Tongue (tissue), 2 donors: ENCODE measurements around the gene S100A7. TPM values are rescaled to one million over a fixed set of nuclear protein-coding genes. Genes with fewer than 3 reads are reported as not detected.
"Not testable (repeated sequence)": the region's sequence is repeated elsewhere in the genome, so short reads cannot be mapped to it uniquely, and the experiment has no call there.

Source experiments
- DNase-seq: peaks from one replicate; pipeline ENCODE4 v3.0.0-alpha.2; 2015
- total RNA-seq: library from RNA; depleted of rRNA; stranded (reverse); fragments of >200 nt; gene quantifications from one replicate; pipeline ENCODE4 v1.2.3, GENCODE V29; 2014

The S100A7 gene
- total RNA-seq, 1 donor from 2014 or later = 2.6 TPM

DNA sequence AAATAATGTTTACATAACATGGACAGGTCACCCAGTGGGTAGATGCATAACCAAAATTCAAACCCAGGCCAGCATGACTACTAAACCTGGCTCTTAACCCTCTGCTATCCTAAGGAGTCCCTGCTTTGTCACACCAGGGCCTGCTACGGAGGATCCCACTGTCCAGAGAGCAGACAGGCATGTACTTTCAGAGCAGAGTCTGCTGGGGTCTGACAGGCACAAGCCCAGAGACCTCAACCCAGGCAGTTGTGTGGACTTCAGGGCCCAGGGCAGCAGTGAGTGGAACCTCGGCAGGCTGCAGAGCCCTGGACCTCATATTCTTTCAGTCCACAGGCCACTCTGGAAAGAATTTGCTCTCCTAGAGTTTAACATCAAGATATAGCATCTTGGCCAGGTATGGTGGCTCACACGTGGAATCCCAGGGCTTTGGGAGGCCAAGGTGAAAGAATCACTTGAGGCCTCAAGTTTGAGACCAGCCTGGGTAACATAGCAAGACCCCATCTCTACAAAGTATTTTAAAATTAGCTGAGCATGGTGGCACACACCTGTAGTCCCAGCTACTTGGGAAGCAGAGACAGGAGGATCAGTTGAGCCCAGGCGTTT lies 16.1 kb upstream of the S100A7 start:
- no peak for DNase-seq

- DNase-seq = no peak
Observed at GRCh38 chr1:153475282-153475681, 14.8 kb upstream of the S100A7 start.

- DNase-seq = no peak
Observed at GRCh38 chr1:153474347-153474746, 13.9 kb upstream of the S100A7 start.

DNA sequence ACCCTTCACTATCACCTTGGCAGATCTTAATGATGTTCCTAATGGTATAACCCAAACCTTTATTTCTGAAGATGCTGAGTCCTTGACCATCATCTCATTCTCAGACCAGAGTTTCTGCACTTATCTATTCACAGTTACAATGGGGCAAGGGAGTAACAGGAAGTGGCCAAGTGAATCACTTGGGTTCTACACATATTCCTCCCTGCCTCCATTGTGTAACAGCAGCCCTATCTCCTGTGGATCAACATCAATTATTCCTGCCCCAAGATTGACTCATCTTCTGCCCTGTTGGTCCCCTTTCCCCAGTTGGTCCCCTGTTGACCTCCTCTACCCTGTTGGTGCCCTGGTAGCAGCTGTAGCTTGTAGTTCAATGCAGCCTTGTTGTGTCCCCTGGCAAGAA lies 10.3 kb upstream of the S100A7 start:
- DNase-seq = no peak

DNA sequence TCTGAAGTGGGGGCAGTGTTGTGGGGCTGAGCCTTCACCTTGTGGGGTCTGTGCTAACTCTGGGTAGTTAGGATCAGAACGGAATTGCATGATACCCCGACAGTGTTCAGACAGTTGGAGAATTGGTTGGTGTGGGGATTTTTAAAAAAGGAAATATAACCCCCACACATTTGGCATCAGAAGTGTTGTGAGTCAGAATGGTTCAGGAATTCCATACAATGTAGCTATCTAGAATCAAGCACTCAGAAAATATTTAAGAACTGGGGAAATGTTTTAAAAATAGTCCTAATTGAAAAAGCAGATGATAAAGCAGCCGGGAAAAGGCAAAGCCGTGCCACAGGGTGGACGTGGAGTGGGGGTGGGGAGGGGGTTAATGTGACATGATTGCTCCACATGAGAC lies 6.5 kb upstream of the S100A7 start:
- DNase-seq = no peak

DNA sequence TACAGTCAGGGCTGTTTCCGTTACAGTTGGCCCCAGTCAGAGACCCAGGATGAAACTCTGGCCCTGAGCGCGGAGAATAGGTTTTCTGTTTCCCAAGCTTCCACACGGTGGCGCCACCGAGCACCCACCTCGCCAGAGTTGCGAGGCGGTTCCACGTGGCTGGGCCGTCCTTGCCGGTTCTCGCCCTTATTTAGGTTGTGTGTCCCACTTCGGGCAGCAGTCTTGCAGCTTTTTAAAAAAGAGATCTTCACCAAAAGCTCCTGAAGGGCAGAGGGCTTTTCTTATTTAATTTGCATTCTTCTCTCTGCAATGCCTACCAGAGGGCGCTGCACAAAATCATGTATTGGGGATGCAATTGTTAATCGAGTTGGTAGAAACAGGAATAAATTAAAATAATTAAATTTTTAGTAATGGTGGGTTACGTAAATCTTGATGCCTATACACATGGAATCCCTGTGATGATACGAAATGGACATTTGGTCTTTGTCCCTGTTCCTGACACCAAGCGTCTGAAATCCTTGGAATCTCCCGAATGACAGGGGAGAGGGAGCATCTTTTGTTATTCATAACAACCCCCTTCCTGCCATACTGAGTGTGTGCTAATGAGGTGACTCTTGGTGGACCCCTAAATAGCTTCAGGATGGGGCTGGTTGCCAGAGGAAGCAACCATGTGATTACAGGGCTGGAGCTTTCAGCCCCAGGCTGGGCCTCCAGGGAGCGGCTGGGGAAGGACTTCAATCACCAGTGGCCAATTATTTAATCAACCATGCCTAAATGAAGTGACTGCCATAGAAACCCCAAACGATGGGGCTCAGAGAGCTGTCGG lies 5.6 kb upstream of the S100A7 start:
- DNase-seq = peak; percentile 62

DNA sequence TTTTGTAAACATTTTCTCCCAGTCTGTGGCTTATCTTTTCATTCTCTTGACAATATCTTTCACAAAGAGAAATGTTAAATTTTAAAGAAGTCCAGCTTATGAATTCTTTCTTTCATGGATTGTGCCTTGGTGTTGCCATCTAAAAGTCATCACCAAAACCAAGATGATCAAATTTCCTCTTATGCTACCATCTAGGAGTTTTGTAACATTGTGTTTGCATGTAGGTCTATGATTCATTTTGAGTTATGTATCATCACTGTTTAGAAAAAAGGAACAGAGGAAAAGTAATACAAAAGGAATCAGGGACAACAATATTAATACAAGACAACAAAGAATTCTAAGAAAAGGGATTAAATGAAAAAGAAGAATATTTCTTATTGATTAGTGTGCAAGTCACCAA lies 2.3 kb upstream of the S100A7 start:
- DNase-seq = not testable (repeated sequence)

- DNase-seq = no peak
Observed at GRCh38 chr1:153459655-153460054, 796 bp downstream of the S100A7 start.

GRCh38 chr1:153456396-153456795 lies 4.1 kb downstream of the S100A7 start:
- DNase-seq = no peak

GRCh38 chr1:153448851-153449250 lies 11.6 kb downstream of the S100A7 start:
- not testable (repeated sequence) for DNase-seq

GRCh38 chr1:153447498-153448170 lies 12.8 kb downstream of the S100A7 start:
- DNase-seq = no peak

GRCh38 chr1:153444078-153444477 lies 16.4 kb downstream of the S100A7 start:
- DNase-seq = no peak

DNA sequence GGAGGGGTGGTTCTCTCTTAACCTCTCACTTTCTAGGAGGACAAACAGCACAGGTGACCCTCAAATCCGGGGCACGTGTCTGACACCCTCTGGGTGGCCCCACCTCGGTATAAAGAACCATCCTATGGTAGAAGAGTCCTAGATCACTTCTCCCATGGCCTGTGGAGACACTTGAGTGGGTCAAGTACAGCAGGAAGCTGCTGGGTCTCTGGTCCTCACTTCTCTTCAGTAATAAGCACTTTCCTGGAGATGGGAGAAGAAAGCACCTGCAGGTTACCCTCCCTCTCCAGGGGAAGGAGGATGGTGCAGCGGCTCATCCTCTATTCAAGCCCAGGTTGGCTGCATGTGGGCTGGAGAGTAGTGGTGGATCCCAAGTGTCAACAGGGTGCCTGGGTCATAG lies 17.0 kb downstream of the S100A7 start:
- no peak for DNase-seq

DNA sequence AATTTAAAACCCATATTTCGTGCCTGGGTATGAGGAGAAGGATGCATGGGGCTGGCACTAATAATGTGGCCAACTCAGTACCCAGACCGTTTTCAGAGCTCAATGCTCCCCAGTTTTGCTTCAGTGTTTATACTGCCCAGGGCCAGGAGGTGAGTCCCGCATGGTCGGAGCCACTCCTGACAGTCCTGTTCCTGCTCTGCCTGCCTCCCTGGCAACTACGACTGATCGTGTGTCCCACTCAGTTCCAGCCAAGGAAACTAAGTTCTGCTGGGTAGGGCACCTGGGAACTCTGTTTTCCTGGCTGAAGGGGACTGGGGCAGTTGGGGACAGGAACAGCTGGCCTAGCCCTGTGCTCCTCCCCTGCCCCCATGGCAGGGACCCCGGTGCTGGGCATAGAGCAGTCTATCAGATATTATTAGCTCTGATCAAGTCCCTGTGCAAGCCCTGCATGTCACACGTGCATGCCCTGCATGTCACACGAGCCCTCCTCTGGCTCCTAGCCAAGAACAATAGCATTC lies 19.2 kb downstream of the S100A7 start:
- no peak for DNase-seq

- DNase-seq = no peak
Observed at GRCh38 chr1:153439273-153439672, 21.2 kb downstream of the S100A7 start.

- no peak for DNase-seq
Observed at GRCh38 chr1:153438599-153438998, 21.9 kb downstream of the S100A7 start.

GRCh38 chr1:153437236-153437635 lies 23.2 kb downstream of the S100A7 start:
- DNase-seq = no peak

GRCh38 chr1:153434746-153435455 lies 25.6 kb downstream of the S100A7 start:
- DNase-seq = no peak

GRCh38 chr1:153432874-153433681 lies 27.4 kb downstream of the S100A7 start:
- DNase-seq = no peak

- DNase-seq = peak; percentile 4
Observed at GRCh38 chr1:153431928-153432327, 28.5 kb downstream of the S100A7 start.

- DNase-seq = no peak
Observed at GRCh38 chr1:153431427-153431826, 29.0 kb downstream of the S100A7 start.

DNA sequence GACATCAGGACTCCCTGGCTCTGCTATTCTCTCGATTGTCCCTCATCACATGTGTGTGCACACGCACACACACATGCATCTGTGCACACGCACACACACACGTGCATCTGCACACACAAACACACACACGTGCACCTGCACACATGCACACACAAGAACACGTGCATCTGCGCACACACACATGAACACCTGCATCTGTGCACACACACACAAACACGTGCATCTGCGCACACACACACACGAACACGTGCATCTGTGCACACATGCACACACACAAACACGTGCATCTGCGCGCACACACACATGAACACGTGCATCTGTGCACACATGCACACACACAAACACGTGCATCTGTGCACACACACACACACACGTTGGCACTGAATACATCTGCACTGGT lies 29.4 kb downstream of the S100A7 start:
- DNase-seq = no peak
